K562 (cell line): Measurements from ENCODE around the gene CSMD2. TPM values are rescaled to one million over a fixed set of nuclear protein-coding genes. Genes with fewer than 3 reads are reported as not detected.

Source experiments
- DPF2 ChIP-seq: fragments of 450-650 bp; IDR thresholded peaks from 2 replicates; pipeline ENCODE4 v1.6.1; 2016
- GTF2A2 ChIP-seq: IDR thresholded peaks from 2 replicates; pipeline ENCODE4 v1.6.1; 2016; ENCODE audit warnings: mild to moderate bottlenecking, missing genetic modification characterization, missing compliant biosample characterization
- MIER1 ChIP-seq: fragments of 450-650 bp; IDR thresholded peaks from 2 replicates; pipeline ENCODE4 v1.6.1; 2016; ENCODE audit warnings: antibody characterized with exemption, mild to moderate bottlenecking, low read depth
- SREBF2 ChIP-seq: sonication (generic); formaldehyde crosslinking; IDR thresholded peaks from 2 replicates; pipeline ENCODE4 v1.4.0; 2020; ENCODE audit warnings: mild to moderate bottlenecking, missing genetic modification reagents
- XRCC5 ChIP-seq: fragments of 200-400 bp; formaldehyde crosslinking; IDR thresholded peaks from 2 replicates; pipeline ENCODE4 v1.6.1; 2017; ENCODE audit warnings: low read depth, mild to moderate bottlenecking, low read length
- polyA plus RNA-seq, 8 experiments: library from polyadenylated mRNA; depleted of rRNA in 4 of 8; stranded (reverse) in 5 of 8; unstranded in 3 of 8; fragments of >200 nt; fragmentation: Nextera tagmentation in 2 of 8; fragmentation: Illumina TruSeq in 1 of 8; extraction: Ambion mirVana in 2 of 8; extraction: Trizol in 1 of 8; gene quantifications; 2 replicates each; pipeline versions ENCODE4 v1.2.1 to v1.2.3, GENCODE V29; 2011 to 2014; ENCODE audit warnings: inconsistent platforms in 1 of 8, missing spikeins in 1 of 8
- total RNA-seq, 7 experiments: library from RNA; depleted of rRNA in 6 of 7; stranded (reverse); fragments of >200 nt in 6 of 7; fragmentation: Illumina TruSeq in 2 of 7; extraction: Trizol in 2 of 7; gene quantifications; 2 replicates each; pipeline versions ENCODE4 v1.2.1 to v1.2.3, GENCODE V29; 2011 to 2021; ENCODE audit warnings: low replicate concordance in 1 of 7
- TF ChIP-seq, protein P1 (sequence below): fragments of 250-450 bp; sonication (Bioruptor Pico); IDR thresholded peaks from 2 replicates; pipeline ENCODE4 v1.4.0; 2020; ENCODE audit warnings: mild to moderate bottlenecking, moderate library complexity
- TF ChIP-seq, protein P2 (sequence below): fragments of 450-650 bp; conservative IDR thresholded peaks from 2 replicates; pipeline ENCODE4 v1.6.1; 2016; ENCODE audit warnings: missing genetic modification characterization, low read depth, mild to moderate bottlenecking, control low read depth, missing compliant biosample characterization

CSMD2 gene
- total and polyA plus RNA-seq, 9 of the 15 experiments (the other 6 are each of a cell fraction or from before 2014, with no cell fraction given), result not detected

DNA sequence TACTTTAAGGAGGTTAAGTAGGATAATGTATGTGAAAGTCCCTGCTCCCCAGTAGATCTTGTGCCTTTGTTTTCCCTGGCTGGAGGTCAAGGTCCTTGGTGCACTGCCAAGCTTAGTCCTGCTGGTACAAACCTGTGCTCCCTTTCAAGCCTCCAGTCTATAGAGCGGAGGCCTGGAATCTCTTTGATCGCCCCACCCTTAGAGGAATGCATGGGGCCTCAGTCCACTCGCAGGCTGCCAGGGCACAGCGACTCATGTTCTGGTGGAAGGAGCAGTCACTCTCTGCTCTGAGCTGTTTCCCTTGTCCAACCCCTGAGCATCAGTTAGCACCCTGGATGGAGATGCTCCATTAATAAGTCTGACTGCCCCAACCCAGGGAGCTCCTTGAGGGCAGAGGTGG lies 179.4 kb downstream of the CSMD2 start (continued):
- TF ChIP-seq, protein P1, sequence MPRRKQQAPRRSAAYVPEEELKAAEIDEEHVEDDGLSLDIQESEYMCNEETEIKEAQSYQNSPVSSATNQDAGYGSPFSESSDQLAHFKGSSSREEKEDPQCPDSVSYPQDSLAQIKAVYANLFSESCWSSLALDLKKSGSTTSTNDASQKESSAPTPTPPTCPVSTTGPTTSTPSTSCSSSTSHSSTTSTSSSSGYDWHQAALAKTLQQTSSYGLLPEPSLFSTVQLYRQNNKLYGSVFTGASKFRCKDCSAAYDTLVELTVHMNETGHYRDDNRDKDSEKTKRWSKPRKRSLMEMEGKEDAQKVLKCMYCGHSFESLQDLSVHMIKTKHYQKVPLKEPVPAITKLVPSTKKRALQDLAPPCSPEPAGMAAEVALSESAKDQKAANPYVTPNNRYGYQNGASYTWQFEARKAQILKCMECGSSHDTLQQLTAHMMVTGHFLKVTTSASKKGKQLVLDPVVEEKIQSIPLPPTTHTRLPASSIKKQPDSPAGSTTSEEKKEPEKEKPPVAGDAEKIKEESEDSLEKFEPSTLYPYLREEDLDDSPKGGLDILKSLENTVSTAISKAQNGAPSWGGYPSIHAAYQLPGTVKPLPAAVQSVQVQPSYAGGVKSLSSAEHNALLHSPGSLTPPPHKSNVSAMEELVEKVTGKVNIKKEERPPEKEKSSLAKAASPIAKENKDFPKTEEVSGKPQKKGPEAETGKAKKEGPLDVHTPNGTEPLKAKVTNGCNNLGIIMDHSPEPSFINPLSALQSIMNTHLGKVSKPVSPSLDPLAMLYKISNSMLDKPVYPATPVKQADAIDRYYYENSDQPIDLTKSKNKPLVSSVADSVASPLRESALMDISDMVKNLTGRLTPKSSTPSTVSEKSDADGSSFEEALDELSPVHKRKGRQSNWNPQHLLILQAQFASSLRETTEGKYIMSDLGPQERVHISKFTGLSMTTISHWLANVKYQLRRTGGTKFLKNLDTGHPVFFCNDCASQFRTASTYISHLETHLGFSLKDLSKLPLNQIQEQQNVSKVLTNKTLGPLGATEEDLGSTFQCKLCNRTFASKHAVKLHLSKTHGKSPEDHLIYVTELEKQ (CRISPR knock-in tag), result no peak
- TF ChIP-seq DPF2, result no peak
- TF ChIP-seq MIER1, result no peak
- no peak for TF ChIP-seq SREBF2 (CRISPR knock-in tag)
- TF ChIP-seq, protein P2, sequence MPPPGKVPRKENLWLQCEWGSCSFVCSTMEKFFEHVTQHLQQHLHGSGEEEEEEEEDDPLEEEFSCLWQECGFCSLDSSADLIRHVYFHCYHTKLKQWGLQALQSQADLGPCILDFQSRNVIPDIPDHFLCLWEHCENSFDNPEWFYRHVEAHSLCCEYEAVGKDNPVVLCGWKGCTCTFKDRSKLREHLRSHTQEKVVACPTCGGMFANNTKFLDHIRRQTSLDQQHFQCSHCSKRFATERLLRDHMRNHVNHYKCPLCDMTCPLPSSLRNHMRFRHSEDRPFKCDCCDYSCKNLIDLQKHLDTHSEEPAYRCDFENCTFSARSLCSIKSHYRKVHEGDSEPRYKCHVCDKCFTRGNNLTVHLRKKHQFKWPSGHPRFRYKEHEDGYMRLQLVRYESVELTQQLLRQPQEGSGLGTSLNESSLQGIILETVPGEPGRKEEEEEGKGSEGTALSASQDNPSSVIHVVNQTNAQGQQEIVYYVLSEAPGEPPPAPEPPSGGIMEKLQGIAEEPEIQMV (tag), result no peak
- no peak for TF ChIP-seq XRCC5
- no peak for TF ChIP-seq GTF2A2 (tag)
- TF ChIP-seq, all 486 proteins: peak for 0
